GM19238 (cell line): ENCODE measurements around the gene RIPOR3.
"Not testable (repeated sequence)": the region's sequence is repeated elsewhere in the genome, so short reads cannot be mapped to it uniquely, and the experiment has no call there.

Experiments
- DNase-seq: peaks from one replicate; pipeline ENCODE4 v3.0.0; 2011; ENCODE audit warnings: low spot score; ENCODE audit not compliant: insufficient read length

RIPOR3 gene

DNA sequence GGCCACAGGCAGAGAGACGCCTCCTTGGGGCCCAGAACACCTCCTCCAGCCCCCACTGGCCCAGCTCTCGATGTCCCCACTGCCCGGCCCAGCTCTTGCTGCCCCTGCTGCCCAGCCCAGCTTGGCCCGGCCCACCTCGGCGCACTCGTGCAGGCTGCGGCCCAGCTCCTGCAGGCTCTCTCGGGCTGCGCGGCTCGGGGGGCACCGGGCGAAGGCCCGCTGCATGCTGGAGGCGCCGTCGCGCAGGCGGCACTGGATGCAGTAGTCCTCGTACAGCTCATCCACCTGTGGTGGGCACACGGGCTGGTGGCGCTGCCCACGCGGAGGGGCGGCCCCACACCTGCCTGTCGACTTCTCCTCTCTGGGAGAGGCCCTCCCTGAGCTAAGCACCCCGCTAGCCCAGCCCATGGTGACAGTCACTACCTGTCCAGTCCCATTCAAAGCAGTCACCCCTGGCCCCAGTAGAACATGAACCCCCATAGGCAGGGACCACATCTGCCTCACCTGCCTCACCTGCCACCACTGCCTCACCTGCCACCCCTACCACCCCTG, 81.8 kb downstream of the RIPOR3 start:
- no peak for DNase-seq

DNA sequence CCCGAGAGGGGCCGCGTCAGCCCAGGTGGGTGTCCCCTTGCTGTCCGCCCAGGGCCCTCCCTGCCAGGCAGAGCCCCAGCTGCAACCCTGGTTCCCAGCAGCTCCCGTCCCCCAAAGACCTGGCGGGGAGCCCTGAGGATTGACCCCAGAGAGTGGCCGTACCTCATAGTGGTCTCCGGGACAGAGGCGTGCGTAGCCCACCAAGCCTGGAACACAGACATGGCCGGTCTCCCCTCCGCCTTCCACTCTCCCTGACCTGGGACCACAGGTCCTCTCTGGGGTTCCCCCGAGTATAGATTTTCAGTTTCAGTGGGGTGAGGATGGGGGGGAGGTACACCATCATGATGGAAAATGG, 82.6 kb downstream of the RIPOR3 start:
- DNase-seq, result no peak

DNA sequence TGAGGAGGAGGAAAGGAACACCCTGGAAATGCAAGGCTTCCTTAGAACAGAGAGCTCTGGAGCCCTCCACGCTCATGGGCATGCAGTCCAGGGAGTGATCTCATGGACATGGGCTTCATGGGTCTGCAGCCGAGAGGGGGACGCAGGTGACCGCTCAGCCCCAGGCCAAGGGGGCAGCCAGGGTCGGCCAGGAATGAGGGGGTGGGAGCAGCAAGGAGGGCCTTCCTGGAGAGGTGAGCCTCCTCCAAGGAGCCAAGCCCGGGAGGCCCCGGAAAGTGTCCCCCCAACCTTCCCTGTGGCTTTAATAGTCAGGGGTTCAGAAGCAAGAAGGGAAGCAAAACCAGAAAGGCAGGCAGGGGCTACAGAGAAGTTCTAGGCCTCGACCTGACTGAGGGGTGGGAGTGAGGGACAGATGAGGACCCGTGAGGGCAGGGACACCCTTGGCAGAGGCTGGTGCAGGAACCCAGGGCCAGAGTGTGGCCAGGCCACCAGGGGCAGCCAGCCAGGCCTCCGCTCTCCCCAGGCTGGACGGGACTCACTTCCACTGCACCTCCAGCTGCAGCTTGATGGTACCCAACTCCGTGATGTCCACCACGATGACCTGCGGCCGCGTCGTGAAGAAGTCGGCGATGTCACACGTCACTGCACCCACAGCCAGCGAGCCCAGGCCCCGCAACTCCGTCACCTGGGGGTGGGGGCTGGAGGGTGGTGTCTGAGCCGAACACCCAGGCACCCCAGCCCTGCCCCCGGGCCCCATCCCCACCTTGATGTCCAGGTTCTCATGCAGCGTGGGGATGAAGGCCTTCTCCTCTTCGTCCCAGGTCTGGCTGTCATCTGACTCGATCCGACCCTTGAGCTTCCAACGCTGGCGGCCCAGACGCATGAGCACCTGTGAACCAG, 83.2 kb downstream of the RIPOR3 start:
- no peak for DNase-seq

DNA sequence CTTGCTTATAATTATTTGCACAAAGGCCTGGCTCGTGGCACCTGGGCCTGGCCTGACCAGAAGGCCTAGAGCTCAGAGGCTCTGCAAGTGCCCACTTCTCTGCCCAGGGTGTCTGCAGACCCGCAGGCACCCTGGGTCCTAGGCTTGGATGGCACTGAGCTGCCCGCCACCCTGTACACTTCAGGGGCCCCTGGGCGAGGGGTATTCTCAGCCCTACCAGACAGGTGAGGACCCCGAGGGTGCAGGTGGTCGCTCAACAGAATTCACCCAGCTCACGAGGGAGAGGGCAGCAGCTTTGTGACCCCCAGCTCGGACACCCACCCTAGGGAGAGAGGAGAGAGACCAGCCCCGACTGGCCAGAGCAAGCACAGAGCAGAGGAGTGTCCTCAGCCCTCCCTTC, 83.9 kb downstream of the RIPOR3 start:
- no peak for DNase-seq

DNA sequence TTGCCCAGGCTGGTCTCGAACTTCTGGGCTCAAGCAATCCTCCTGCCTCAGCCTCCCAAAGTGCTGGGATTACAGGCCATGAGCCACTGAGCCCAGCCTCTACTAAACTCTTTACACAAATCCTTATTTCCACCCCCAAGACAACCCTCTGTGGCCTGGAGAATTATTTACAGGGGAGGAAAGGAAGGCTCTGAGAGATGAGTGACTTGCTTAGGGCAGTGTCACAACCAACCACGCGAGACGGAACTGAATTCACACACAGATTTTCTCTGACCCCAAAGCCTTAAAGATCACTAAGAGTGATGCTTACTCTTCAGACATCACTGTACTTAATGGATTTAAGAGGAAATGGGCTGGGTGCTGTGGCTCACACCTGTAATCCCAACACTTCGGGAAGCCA, 86.2 kb downstream of the RIPOR3 start:
- DNase-seq, result no peak

DNA sequence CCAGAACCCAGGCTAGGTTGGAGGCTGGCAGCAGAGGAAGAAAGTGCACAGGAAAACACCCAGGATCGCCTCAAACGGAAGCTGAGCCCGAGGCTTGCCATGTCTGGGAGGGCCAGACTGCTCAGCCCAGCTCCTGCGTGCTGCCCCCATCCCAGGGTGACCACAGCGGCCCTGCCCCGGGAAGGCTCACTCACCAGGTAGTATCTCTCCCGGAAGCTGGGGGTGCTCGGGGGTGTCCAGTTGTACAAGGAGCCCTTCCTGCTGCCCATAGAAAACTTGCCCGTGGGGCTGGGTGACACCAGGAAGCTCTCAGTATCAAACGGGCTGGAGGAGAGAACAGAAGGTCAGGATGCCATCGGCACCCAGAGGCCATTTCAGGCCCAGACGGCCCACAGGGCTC, 86.9 kb downstream of the RIPOR3 start:
- no peak for DNase-seq

DNA sequence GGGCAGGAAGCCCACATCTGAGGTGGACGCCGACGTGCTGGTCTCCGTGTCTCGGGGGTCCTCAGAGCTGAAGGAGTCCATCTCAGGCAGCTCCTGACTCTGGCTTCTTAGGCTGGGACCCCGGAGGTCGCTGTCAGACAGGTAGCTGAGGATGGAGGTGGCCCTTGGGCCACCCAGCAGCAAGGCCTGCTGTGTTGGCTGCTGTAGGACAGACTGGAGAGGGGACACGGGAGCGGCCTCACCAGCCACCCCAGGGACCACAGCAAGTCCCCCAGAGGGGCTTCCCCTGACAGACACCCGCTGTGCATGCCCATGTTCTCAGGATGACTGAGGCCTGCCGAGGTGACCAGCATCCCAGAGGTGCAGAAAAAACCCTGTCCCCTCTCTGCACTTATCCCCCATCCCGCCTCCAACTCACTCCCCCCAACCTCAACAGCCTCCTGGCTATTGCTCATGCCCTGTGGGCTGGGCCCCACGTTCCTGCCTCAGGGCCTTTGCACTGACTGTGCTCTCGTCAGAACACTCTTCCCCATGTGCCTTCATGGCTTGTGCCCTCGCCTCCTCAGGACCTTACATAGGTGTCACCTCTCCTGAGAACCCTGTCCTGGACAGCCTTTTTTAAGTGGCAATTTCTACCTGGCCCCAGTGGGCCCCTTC, 88.8 kb downstream of the RIPOR3 start:
- DNase-seq, result no peak

DNA sequence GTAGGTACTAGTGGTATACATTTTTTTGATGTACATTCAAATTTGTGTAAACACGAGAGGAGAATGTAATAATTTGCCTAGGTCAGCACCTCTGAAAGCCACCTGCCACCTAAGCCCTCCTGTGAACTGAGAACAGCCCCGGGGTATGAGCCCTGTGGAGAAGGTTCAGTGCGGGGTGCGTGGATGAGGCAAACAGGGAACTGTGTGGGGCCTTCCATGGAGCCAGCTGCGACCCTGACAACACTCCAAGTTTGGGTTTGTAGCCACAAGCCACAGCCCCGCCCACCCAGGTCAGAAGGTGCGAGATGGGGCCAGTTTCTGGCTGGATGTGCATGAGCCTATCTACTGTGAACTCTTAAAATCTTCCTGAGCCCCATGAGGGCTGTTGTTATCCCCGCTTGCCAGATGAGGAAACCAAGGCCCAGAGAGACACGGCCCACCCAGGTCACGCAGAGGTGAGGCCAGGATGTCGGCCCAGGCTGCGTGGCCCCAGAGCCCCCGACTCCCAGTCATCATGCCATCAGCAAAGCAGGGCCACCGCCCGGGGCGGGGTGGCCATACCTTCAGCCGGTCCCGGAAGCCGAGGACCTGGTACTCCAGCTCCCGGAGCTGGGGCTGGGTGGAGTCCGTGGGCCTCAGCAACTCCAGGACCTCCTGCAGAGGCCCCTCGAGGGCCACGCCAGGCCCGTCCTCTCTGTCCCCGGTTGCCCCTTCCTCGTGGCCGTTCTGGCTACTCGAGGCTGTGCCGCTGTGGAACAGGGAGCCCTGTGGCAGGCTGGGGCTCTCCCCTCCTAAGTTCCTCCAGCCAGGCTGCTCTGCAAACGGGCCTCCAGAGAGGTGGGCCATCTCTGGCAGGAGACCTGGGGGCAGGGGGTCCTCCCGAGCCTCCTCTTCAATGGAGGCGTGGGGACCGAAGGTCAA, 89.6 kb downstream of the RIPOR3 start:
- DNase-seq, result no peak

DNA sequence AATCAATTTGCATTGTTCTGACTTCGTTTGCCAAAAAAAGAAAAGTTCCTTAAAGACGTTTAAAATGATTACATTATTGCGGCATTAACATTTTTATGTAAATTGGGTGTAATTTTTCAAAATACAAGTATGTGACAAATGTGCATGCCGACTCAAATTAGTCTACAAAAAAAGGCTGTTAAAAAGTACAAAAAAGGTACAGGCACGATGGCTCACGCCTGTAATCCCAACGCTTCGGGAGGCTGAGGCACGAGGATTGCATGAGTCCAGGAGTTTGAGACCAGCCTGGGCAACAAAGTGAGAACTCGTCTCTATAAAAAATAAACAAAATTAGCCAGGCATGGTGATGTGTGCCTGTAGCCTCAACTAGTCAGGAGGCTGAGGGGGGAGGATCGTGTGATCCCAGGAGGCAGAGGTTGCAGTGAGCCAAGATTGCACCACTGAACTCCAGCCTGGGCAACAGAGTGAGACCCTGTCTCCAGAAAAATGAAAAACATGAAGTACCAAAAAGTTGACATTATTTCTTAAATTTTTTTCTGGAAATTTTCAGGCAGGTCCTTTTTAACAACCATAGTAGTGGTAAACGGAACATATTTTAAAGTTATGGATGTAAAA, 91.0 kb downstream of the RIPOR3 start:
- DNase-seq, result no peak

DNA sequence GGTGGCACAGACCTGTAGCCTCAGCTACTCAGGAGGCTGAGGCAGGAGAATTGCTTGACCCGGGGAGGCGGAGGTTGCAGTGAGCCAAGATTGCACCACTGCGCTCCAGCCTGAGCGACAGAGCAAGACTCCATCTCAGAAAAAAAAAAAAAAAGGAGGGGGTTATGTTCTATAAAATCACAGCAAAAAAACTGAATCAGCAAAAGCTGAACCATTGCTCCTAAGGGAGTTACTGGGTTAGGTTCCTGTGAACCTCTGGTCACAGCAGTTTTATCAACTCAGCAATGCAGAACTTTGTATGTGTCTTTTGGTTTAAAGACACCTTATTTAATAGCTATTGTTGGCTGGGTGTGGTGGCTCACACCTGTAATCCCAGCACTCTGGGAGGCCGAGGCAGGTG, 92.6 kb downstream of the RIPOR3 start:
- not testable (repeated sequence) for DNase-seq

DNA sequence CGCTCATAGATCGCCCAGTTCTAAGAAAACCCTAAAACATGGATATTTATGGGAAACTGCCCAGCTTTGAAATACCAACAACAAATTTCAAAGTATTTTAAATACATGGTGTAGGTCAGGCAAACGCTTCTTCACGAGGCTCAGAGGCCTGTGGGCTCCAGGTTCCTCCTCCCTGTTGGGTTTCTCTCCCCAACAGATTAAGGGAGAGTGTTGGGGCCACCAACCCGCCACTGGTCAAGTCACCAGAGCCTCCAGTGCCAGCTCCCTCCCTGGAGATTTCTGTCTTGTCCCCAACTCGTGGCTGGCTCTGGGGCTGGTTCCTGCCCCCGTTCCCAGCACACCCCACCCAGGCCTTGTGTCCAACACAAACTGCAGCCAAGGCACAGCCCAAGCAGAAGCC, 93.3 kb downstream of the RIPOR3 start:
- no peak for DNase-seq

DNA sequence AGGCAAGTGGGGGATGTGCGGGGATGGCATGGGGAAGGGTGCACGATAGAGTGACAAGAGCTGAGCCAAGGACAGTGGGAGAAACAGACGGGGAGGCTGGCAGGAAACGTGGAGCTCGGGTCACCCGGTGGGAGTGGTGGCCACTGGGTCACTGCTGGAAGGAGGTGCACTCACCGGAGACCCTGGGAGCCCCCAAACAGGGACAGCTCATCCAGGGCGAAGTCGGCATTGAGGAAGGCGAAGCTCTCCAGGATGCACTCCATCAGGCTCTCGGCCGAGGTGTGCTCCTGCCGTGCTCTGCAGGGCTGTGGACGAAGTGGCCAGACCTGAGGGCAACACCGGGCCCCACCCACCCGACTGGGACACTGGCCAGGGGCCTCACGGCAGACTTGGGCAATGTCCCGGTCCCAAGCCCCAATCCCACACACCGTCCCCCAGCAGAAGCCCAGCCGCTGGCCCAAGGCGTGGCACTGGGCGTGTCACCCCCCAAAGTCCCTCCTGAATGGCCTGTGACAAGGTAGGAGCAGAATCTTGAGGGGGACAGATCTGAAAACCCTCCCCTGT, 93.9 kb downstream of the RIPOR3 start:
- DNase-seq, result no peak

DNA sequence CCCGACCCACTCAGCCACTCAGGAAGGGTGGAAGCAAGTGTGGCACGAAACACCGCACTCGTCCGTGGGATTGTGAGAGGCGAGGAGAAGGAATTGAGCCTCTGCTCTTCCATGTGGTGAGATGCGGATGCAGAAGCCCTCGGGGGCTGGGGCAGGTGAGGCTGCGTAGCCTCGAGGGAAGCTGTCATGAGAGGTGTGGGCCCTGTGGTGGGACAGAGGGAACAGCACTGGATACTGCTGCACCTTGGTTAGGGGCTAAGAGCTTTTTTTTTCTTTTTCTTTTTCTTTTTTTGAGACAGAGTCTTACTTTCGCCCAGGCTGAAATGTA, 94.7 kb downstream of the RIPOR3 start:
- no peak for DNase-seq

DNA sequence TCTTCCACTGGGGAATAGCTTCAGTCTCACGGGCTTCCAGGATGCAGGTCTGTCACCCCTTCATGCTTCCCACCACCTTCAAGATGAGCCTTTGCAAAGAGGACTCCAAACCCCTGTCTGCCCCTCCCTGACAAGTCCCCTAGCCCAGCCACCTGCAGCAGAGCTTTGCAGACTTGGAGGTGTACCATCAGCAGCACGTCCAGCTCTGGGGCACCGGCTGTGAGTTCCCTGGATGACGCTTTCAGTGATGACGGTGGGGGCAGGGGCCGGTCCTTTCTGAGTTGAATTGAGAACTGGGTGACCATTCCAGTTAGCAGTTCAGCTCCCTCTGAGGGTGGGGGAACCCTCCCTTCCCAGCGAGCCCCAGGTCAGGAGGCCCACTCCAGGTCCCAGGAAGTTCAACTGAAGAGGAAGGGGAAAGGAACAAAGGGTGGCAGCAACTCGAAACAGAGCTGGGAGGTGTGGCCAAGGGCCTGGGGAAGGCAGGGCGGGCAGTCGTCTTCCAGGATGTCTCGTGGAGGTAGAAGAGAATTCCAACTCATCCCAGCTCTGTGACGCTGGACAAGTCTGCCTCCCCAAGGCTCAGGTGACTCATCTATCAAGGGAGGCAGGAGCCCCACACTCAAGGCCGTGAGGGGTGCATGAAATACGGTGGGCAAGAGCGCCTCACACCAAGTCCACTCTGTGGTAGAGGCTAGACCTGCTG, 95.2 kb downstream of the RIPOR3 start:
- DNase-seq, result no peak

DNA sequence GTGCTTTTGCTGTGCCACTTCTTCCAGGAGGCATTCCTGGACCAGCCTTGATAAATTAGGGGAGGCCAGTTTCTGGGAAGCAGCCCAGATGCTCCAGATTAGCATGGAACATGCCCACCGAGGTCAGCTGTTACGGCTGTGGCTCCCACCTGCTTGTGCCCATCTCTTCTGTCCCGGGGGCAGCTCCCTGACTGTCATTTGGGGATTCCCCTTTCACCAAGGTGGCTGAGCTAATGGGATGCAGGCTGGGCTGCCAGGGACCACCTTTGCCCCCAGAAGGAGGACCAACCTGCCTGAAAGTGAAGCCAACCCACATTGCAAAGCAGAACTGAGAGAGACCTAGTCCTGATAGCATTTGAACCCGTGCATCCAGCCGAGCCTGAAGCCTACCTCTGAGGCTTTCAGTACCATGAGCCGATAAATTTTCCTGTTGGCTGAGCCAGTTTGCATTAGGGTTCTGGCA, 95.9 kb downstream of the RIPOR3 start:
- no peak for DNase-seq

DNA sequence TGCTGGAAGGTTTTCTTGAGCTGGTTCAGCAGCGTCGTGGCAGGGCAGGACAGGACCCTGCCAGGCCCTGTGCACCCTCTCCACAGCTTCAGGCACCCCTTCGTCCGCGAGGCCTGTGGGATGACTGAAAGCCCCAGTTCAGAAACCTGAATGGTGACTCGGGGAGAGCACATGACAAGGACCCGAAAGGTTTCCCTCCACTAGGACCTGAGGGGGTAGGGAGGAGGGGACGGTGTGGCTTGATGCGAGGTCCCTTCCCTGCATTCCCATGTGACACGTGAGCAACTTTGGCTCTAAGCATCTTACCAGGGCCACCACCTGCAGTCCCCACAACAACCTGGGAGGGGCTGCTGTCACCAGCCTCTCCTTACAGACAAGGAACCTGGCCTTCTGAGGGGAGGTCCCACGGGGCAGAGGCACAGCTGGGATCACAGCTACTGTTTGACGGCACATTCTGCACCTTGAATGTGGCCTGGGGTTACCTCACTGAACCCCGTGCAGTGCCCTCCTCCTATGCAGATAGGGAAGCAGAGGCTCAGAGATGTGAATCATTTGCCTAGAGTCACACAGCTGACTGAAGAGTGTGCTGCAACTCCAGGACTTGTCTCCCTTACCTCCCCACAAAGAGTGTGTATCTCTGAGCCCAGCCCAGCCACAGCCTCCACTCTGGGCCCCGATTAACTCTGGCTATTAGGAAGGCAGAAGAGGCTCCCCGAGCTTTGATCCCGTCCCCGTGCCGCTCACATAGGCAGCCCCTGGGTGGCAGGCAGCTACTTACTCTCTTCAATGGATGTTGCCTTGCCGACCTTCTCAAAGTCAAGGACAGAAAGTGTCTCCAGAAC, 96.5 kb downstream of the RIPOR3 start:
- no peak for DNase-seq

DNA sequence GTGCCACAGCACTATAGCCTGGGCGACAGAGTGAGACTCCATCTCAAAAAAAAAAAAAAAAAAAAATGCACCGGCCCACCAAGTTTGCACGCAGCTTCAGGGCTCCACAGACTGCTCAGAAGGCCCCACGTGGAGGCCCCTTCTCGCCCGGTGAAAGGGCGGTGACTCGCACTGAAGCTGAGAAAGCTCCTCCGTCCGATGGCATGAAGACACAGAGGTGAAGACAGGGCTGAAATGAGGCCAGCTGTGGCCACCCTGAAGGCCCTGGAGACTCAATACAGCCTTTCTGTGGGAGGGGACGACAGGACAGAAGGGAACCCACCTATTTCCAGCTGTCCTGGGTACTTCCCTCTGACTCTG, 97.1 kb downstream of the RIPOR3 start:
- no peak for DNase-seq

DNA sequence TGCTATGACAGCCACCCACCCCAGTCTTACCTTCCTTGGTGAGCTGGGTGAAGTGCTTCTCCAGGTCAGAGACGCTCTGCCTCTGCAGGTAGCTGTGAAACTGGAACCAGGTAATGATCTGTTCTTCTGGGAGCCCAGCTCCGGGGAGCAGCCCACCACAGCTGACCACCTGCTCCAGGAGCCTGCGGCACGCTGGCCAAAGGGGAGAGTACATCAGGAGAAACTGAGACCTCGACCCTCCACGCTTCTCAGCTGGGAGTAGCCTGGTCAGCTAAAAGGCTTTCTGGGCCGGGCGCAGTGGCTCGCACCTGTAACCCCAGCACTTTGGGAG, 98.4 kb downstream of the RIPOR3 start:
- no peak for DNase-seq

DNA sequence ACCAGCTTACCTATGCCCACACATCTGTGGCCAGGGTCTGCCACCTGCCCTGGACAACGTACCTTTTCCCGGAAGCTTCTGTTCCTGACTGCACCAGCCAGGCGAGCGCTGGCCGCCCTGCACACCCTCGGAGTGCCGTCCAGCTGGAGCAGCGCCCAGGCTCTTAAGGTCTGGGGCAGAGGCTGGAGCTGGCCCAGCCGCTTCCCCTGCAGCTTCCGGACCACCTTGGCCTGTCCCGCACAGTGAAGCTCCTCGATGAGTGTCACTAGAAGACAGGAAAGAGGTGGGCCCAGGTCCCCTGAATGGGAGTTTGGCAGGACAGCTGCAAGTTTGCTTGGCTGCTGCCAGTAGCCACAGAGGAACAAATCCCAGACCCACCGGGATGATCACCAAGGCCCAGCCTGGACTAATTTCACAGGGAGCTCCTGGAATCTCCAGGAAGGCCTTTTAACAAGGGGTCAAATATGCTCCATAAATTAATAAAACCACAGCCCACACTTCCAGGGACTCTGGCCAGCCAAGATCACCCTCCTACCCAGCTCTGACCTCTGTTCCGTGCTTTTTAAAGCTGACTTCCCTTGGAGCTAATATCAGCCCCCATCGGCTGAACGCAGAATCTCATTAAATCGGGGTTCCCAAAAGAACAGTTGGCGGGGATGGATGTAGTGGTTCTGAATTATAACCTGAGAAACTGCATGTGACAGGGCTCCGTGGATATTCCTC, 98.9 kb downstream of the RIPOR3 start:
- no peak for DNase-seq
